CD4-positive, alpha-beta T cell treated with Interleukin-2 at 100 ng/mL for 4 hours (primary cell): ENCODE results near the gene STK24.

ENCODE experiments used
- DNase-seq: peaks from one replicate; pipeline ENCODE4 v3.0.0-alpha.2; 2020; ENCODE audit warnings: low spot score

The STK24 gene

GRCh38 chr13:98450026-98450425 is 126.9 kb downstream of the STK24 start:
- DNase-seq = no peak

- no peak for DNase-seq
Measured at GRCh38 chr13:98449273-98449672, 127.6 kb downstream of the STK24 start.

- DNase-seq = no peak
Measured at GRCh38 chr13:98448642-98448928, 128.3 kb downstream of the STK24 start.

- peak; percentile 25 for DNase-seq
Measured at GRCh38 chr13:98447881-98448641, 128.8 kb downstream of the STK24 start.

GRCh38 chr13:98447130-98447529 is 129.8 kb downstream of the STK24 start:
- no peak for DNase-seq

GRCh38 chr13:98446234-98446621 is 130.7 kb downstream of the STK24 start:
- DNase-seq = no peak

- DNase-seq = peak; percentile 79
Measured at GRCh38 chr13:98445340-98446233, 131.3 kb downstream of the STK24 start.

- no peak for DNase-seq
Measured at GRCh38 chr13:98444381-98444780, 132.5 kb downstream of the STK24 start.

GRCh38 chr13:98443800-98444325 is 133.0 kb downstream of the STK24 start:
- DNase-seq = no peak

- DNase-seq = no peak
Measured at GRCh38 chr13:98443329-98443728, 133.6 kb downstream of the STK24 start.

- no peak for DNase-seq
Measured at GRCh38 chr13:98442391-98443230, 134.3 kb downstream of the STK24 start.

GRCh38 chr13:98441056-98441676 is 135.7 kb downstream of the STK24 start:
- no peak for DNase-seq

- DNase-seq = no peak
Measured at GRCh38 chr13:98440390-98441055, 136.4 kb downstream of the STK24 start.

GRCh38 chr13:98439896-98440295 is 137.0 kb downstream of the STK24 start:
- DNase-seq = no peak

- no peak for DNase-seq
Measured at GRCh38 chr13:98439126-98439828, 137.6 kb downstream of the STK24 start.

- no peak for DNase-seq
Measured at GRCh38 chr13:98438246-98439125, 138.4 kb downstream of the STK24 start.

- no peak for DNase-seq
Measured at GRCh38 chr13:98436233-98436910, 140.5 kb downstream of the STK24 start.

GRCh38 chr13:98435376-98435775 is 141.5 kb downstream of the STK24 start:
- no peak for DNase-seq

- DNase-seq = no peak
Measured at GRCh38 chr13:98434060-98434459, 142.8 kb downstream of the STK24 start.
